Transverse colon (tissue), 4 donors: Measurements from ENCODE around the gene TMEM205. TPM values are rescaled to one million over a fixed set of nuclear protein-coding genes. Genes with fewer than 3 reads are reported as not detected.
"Not testable (repeated sequence)": the region's sequence is repeated elsewhere in the genome, so short reads cannot be mapped to it uniquely, and the experiment has no call there.

ENCODE experiments used
- DNase-seq: peaks from one replicate; pipeline ENCODE4 v3.0.0-alpha.2; 2019
- H3K27ac ChIP-seq, 4 donors: fragments of 200-600 bp; sonication (generic); 2 replicates each; pipeline ENCODE4 v1.5.1; 2016 to 2018; ENCODE audit warnings: inconsistent platforms in 4 of 4
- H3K27me3 ChIP-seq: fragments of 200-600 bp; sonication (generic); 2 replicates; pipeline ENCODE4 v1.5.1; 2017; ENCODE audit warnings: inconsistent platforms
- H3K36me3 ChIP-seq, 4 donors: fragments of 200-600 bp; sonication (generic); 2 replicates each; pipeline ENCODE4 v1.5.1; 2017 to 2019; ENCODE audit warnings: inconsistent platforms in 4 of 4
- H3K4me1 ChIP-seq, 4 donors: fragments of 200-600 bp; sonication (generic); 2 replicates each; pipeline ENCODE4 v1.5.1; 2017 to 2020; ENCODE audit warnings: inconsistent platforms in 4 of 4
- H3K4me3 ChIP-seq, 4 donors: fragments of 200-600 bp; sonication (generic); 1 replicate in 1 of 4; 2 replicates in 3 of 4; pipeline versions ENCODE4 v1.5.1 to v1.6.1; 2017 to 2019; ENCODE audit warnings: inconsistent platforms in 4 of 4
- H3K9me3 ChIP-seq, 2 donors: fragments of 200-600 bp; sonication (generic); 2 replicates each; pipeline ENCODE4 v1.5.1; 2017 to 2019; ENCODE audit warnings: inconsistent platforms in 2 of 2
- EP300 ChIP-seq: sonication (generic); formaldehyde crosslinking; IDR thresholded peaks from one replicate; pipeline ENCODE4 v1.6.1; 2017; ENCODE audit warnings: antibody characterized with exemption, low read depth
- POLR2A ChIP-seq: fragments of 450-650 bp; IDR thresholded peaks from one replicate; pipeline ENCODE4 v1.6.1; 2016; ENCODE audit warnings: antibody characterized with exemption, mild to moderate bottlenecking, moderate library complexity
- POLR2AphosphoS5 ChIP-seq, 3 donors: sonication (generic); formaldehyde crosslinking; IDR thresholded peaks; one replicate each; pipeline ENCODE4 v1.6.1; 2016; ENCODE audit warnings: antibody characterized with exemption in 3 of 3
- WGBS, 2 donors: methylation state at CpG; one replicate each; pipeline ENCODE4 v1.1.5; 2018; ENCODE audit warnings: low coverage in 1 of 2; 5-methylcytosine and 5-hydroxymethylcytosine counted together
- in situ Hi-C, 4 donors: fragments of 200-750 bp; cut with MboI; loops; one replicate each; pipeline versions ENCODE4 v1.15.0 to v1.15.1; 2017; ENCODE audit warnings: low sequenced_read_pairs in 3 of 4, low pct_ligation_motif_present in 1 of 4, low pct_unique_long_range_greater_than_20kb in 1 of 4
- intact Hi-C: fragments of 100-400 bp; cut with DNase I; formaldehyde crosslinking; loops from one replicate; pipeline ENCODE4 v1.15.1; 2023; ENCODE audit warnings: low total_unique reads
- total RNA-seq, 4 donors: library from RNA; depleted of rRNA; stranded (reverse); fragments of >200 nt; gene quantifications; one replicate each; pipeline ENCODE4 v1.1.0, GENCODE V29; 2016
- TF ChIP-seq, protein P1 (sequence below), 5 experiments: fragments of 200-600 bp in 3 of 5; fragments of 450-650 bp in 2 of 5; sonication (generic) in 3 of 5; IDR thresholded peaks; 1 replicate in 2 of 5; 2 replicates in 3 of 5; pipeline ENCODE4 v1.5.1; 2016 to 2017; ENCODE audit warnings: antibody characterized with exemption in 5 of 5, inconsistent platforms in 3 of 5, mild to moderate bottlenecking in 2 of 5, moderate library complexity in 1 of 5

Gene TMEM205
- total RNA-seq, 4 donors from 2014 or later = 18.7 to 163 (median 88.4) TPM

DNA sequence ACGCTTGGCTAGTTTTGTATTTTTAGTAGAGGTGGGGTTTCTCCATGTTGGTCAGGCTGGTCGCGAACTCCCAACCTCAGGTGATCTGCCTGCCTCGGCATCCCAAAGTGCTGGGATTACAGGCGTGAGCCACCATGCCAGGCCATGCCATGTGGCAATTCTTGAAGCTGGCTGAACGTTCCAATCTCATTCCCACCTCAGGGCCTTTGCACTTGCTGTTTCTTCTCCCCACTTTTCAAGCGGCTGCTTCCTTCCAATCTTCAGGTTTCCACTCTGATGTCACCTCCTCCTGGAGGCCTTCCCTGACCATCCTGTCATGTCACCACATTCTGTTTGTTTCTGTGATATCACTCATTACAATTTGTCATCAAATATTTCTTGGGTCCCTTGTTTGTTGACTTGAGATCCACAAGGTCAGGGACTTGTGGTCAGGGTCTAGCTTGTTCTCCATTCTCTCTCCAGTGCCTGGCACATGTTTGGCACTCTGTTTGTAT lies 33.8 kb upstream of the TMEM205 start:
- in situ Hi-C loops (loop anchor here in 2 of 4 donors (10.0 to 25.0 kb wide), 2 partner anchors 55 to 107 kb away; partner anchors contain the start of genes ELAVL3 (in 1 of the 2), ODAD3 (in 1 of the 2) and PRKCSH (in 1 of the 2)), intact Hi-C loops (no loop called here)
- no peak for DNase-seq
- H3K27ac ChIP-seq = peak overlapping the region; percentile 84 to 89 (median 86)
- H3K36me3 ChIP-seq = no peaks in the 10 kb centered on the region
- peaks cover 18% of the 10 kb centered on the region for H3K27me3 ChIP-seq
- TF ChIP-seq POLR2A (no peak), EP300 (no peak), POLR2AphosphoS5 (IDR thresholded peaks at IDR 0.05) (no peak)
- TF ChIP-seq, protein P1, sequence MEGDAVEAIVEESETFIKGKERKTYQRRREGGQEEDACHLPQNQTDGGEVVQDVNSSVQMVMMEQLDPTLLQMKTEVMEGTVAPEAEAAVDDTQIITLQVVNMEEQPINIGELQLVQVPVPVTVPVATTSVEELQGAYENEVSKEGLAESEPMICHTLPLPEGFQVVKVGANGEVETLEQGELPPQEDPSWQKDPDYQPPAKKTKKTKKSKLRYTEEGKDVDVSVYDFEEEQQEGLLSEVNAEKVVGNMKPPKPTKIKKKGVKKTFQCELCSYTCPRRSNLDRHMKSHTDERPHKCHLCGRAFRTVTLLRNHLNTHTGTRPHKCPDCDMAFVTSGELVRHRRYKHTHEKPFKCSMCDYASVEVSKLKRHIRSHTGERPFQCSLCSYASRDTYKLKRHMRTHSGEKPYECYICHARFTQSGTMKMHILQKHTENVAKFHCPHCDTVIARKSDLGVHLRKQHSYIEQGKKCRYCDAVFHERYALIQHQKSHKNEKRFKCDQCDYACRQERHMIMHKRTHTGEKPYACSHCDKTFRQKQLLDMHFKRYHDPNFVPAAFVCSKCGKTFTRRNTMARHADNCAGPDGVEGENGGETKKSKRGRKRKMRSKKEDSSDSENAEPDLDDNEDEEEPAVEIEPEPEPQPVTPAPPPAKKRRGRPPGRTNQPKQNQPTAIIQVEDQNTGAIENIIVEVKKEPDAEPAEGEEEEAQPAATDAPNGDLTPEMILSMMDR (IDR thresholded peaks at IDR 0.05) = no peak
- no peak overlapping the region for H3K4me3 ChIP-seq
- 87 to 92% methylated on average over 5 to 7 of the region's 7 CpGs for WGBS, 2 donors
- H3K9me3 ChIP-seq = no peaks in the 10 kb centered on the region
- peaks cover 34 to 72% (median 59%) of the 10 kb centered on the region in 4 donors for H3K4me1 ChIP-seq

DNA sequence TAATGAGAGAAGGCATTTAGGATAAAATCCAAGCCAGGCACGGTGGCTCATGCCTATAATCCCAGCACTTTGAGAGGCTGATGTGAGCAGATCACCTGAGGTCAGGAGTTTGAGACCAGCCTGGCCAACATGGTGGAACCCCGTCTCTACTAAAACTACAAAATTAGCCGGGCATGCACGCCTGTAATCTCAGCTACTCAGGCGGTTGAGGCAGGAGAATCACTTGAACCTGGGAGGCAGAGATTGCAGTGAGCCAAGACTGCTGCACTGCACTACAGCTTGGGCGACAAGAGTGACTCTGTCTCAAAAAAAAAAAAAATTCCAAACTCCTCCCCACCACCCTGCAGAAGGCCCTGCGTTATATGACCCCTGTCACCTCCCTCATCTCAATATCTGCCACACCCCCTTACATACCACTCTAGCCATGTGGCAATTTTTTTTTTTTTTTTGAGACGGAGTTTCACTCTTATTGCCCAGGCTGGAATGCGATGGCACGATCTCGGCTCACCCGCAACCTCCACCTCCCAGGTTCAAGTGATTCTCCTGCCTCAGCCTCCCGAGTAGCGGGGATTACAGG lies 33.3 kb upstream of the TMEM205 start:
- DNase-seq, H3K36me3 ChIP-seq, intact Hi-C loops, H3K4me3 ChIP-seq, H3K9me3 ChIP-seq: not testable (repeated sequence)
- WGBS, 2 donors = 77 to 80% methylated on average over 10 to 14 of the region's 14 CpGs
- peak overlapping the region in 1 of 4 donors; percentile 97 for H3K27ac ChIP-seq
- in situ Hi-C loops = loop anchor here in 2 of 4 donors (10.0 to 25.0 kb wide), 2 partner anchors 55 to 108 kb away; partner anchors contain the start of genes ELAVL3 (in 1 of the 2), ODAD3 (in 1 of the 2) and PRKCSH (in 1 of the 2)
- H3K27me3 ChIP-seq = peaks cover 18% of the 10 kb centered on the region
- H3K4me1 ChIP-seq = peaks cover 34 to 71% (median 59%) of the 10 kb centered on the region in 4 donors

DNA sequence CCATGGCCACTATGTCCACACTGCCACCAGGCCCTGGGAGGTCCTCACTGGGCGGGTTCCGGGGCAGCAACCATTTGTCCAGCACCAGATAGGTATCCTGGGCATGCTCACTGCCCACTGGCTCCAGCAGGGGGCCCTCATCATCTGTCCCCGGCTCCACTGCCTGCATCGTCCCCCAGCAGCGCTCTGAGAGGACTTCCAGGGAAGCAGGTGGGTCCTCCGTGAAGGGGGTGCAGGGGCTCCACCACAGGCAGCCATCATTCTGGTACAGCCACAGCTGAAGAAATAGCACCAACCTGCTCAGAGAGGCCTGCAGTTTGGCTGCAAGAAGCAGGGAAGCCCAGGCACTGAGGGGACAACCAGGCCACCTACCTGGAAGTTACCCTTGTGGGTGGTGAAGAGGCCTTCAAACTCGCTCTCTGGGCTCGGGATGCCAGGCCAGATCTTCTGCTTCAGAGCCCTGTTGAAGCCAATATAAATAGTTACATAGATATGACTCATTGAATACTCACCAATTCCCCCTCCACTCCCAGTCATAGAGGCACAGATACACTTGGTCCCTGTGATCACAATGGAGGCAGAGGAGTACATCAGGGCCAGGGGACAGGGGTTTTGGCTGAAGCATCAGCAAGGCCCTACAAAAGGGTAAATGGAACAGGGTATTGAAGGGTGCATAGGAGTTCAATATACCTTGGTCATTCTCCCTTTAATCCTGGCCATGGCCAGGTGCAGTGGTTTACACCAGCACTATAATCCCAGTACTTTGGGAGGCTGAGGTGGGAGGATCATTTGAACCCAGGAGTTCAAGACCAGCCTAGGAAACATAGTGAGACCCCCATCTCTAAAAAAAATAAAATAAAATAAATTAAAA lies 32.5 kb upstream of the TMEM205 start:
- peak overlapping the region; percentile 47 to 97 (median 72) for H3K27ac ChIP-seq
- TF ChIP-seq POLR2AphosphoS5 (IDR thresholded peaks at IDR 0.05) (no peak), POLR2A (no peak)
- TF ChIP-seq, protein P1 (IDR thresholded peaks at IDR 0.05) = peak; percentile 33 to 49 (median 45)

DNA sequence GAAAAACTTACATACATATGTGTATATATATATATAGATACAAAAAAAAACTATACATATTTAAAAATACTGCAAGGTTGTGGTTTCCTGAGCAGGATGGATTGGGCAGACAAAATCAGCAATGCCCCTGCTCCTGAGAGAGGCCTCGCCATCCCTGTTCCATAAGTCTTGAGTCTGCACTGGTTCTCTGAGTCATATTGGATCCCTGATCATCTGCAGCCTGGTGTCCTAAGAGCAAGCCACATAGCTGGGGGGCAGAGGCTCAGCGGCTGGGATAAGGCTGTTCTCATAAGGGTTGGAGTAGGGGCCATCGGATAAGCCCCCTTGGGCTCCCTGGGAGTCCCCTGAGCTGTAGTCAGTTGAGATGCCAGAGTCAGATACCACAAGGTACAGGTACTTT lies 31.7 kb upstream of the TMEM205 start:
- in situ Hi-C loops = loop anchor here in 2 of 4 donors (10.0 to 25.0 kb wide), 2 partner anchors 57 to 110 kb away; partner anchors contain the start of genes ELAVL3 (in 1 of the 2), ODAD3 (in 1 of the 2) and PRKCSH (in 1 of the 2)
- Histone ChIP-seq H3K9me3 (no peaks in the 10 kb centered on the region), H3K27me3 (peaks cover 4% of the 10 kb centered on the region), H3K36me3 (no peaks in the 10 kb centered on the region), H3K4me1 (peaks cover 29 to 61% (median 51%) of the 10 kb centered on the region in 4 donors), H3K4me3 (no peak overlapping the region), H3K27ac (peak overlapping the region; percentile 47 to 97 (median 72))
- no peak for TF ChIP-seq POLR2AphosphoS5 (IDR thresholded peaks at IDR 0.05)
- TF ChIP-seq EP300 = no peak
- TF ChIP-seq, protein P1 (IDR thresholded peaks at IDR 0.05) = no peak
- 93 to 100% methylated on average over 1 to 3 of the region's 3 CpGs for WGBS, 2 donors
- no peak for DNase-seq
- intact Hi-C loops = no loop called here

More for the DNA sequence above, 32.5 kb upstream of the TMEM205 start:
- Histone ChIP-seq H3K27me3 (peaks cover 12% of the 10 kb centered on the region), H3K9me3 (no peaks in the 10 kb centered on the region), H3K4me1 (peaks cover 34 to 69% (median 59%) of the 10 kb centered on the region in 4 donors), H3K4me3 (no peak overlapping the region), H3K36me3 (no peaks in the 10 kb centered on the region)
- peak; percentile 39 for DNase-seq
- in situ Hi-C loops (loop anchor here in 2 of 4 donors (10.0 to 25.0 kb wide), 2 partner anchors 56 to 109 kb away; partner anchors contain the start of genes ELAVL3 (in 1 of the 2), ODAD3 (in 1 of the 2) and PRKCSH (in 1 of the 2)), intact Hi-C loops (no loop called here)
- 54% methylated on average over 8 of the region's 8 CpGs; no CpG with 5 or more reads in 1 of the 2 donors for WGBS, 2 donors
